Measurements from ENCODE around the gene GPR50.

The GPR50 gene

DNA sequence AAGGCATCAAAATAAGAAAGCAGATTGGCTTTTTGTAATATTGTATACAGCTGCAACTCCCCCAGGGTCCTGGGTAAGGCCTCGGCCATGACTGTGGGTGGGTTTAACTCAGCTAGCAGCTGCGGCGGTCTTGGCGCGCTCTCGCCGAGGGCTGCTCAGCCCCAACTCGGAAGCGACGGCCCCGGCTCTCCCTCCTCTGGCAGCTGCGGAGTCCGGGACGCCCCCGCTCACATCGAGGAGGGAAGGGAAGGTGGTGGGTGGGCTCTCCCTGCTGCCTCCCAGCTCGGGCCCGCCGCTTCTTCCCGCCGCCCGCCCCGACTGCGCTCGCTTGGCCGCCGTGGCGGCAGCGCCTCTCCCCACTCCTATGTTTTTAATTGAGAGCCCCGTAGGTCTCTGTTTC lies 51.2 kb downstream of the GPR50 start:
- no peak for DNase-seq (ENCODE audit: low read depth)

DNA sequence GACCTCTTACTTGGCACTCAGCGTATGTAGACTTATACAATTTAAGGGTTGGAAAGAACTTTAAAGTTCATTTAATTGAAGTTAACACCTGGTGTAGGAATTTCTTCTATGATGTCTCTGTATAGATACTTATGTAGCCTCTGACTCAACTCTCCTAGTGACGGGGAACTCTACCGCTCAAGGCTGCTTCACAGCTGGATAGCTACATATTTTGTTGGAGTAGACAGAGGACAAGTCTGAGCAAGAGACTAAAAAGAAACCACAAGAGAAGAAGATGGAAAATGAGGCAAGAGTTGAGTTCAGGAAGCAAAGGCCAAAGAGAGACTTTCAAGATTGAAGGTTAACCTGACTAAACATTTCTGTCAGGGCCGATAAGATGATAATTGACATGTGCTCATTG lies 52.6 kb downstream of the GPR50 start:
- no peak for DNase-seq (ENCODE audit: low read depth)

Measured in stimulated activated CD8-positive, alpha-beta memory T cell treated with anti-CD3 and anti-CD28 coated beads, Interleukin-15, amount 100 ng/mL, for 24 hours (primary cell).